ENCODE data around the gene EIF4A3.
A peak's percentile ranks its signal among the peaks of the same experiment; 100 is the strongest.

Gene EIF4A3

GRCh38 chr17:80111702-80112470 is 35.0 kb downstream of the EIF4A3 start:
- DNase-seq = no peak

GRCh38 chr17:80110927-80111701 is 35.8 kb downstream of the EIF4A3 start:
- no peak for DNase-seq

- no peak for DNase-seq
These were observed 36.5 kb downstream of the EIF4A3 start for GRCh38 chr17:80110447-80110812.

- DNase-seq = no peak
These were observed 37.0 kb downstream of the EIF4A3 start for GRCh38 chr17:80109713-80110446.

GRCh38 chr17:80109066-80109660 is 37.8 kb downstream of the EIF4A3 start:
- DNase-seq = no peak

GRCh38 chr17:80108036-80108971 is 38.6 kb downstream of the EIF4A3 start:
- no peak for DNase-seq

- no peak for DNase-seq
These were observed 39.5 kb downstream of the EIF4A3 start for GRCh38 chr17:80107231-80108021.

GRCh38 chr17:80106751-80107150 is 40.2 kb downstream of the EIF4A3 start:
- no peak for DNase-seq

GRCh38 chr17:80106176-80106575 is 40.8 kb downstream of the EIF4A3 start:
- no peak for DNase-seq

GRCh38 chr17:80105762-80106161 is 41.2 kb downstream of the EIF4A3 start:
- no peak for DNase-seq

GRCh38 chr17:80104956-80105375 is 42.0 kb downstream of the EIF4A3 start:
- DNase-seq = no peak

- DNase-seq = no peak
These were observed 42.5 kb downstream of the EIF4A3 start for GRCh38 chr17:80104321-80104955.

- DNase-seq = no peak
These were observed 43.4 kb downstream of the EIF4A3 start for GRCh38 chr17:80103449-80104085.

GRCh38 chr17:80102664-80103448 is 44.1 kb downstream of the EIF4A3 start:
- no peak for DNase-seq

- DNase-seq = peak; percentile 31
These were observed 44.8 kb downstream of the EIF4A3 start for GRCh38 chr17:80101946-80102663.

- DNase-seq = peak; percentile 82
These were observed 45.6 kb downstream of the EIF4A3 start, which contains the start of gene GAA for GRCh38 chr17:80101011-80101945. GAA (plus strand) TSS chr17:80101581; CDS start chr17:80104587, 3,006 bp downstream.

GRCh38 chr17:80100035-80100323 is 46.9 kb downstream of the EIF4A3 start:
- DNase-seq = no peak

Data from EL (cell line).